Trophoblast cell (in vitro differentiated cells and primary cell): Measurements from ENCODE around the gene DEFB112.

Source experiments
- DNase-seq, 2 donors: peaks; one replicate each; pipeline ENCODE4 v3.0.0-alpha.2; 2016
- H2AFZ ChIP-seq: 2 replicates; pipeline ENCODE4 v1.6.1; 2013; ENCODE audit warnings: low read length, moderate library complexity, mild to moderate bottlenecking; ENCODE audit not compliant: insufficient read depth, poor library complexity
- H2AK5ac ChIP-seq: 2 replicates; pipeline ENCODE4 v1.6.1; 2013; ENCODE audit warnings: mild to moderate bottlenecking, low read length
- H2BK120ac ChIP-seq: 2 replicates; pipeline ENCODE4 v1.6.1; 2013; ENCODE audit warnings: low read length, mild to moderate bottlenecking, moderate library complexity; ENCODE audit not compliant: insufficient read depth, poor library complexity
- H2BK12ac ChIP-seq: 2 replicates; pipeline ENCODE4 v1.6.1; 2013; ENCODE audit warnings: mild to moderate bottlenecking, low read length, moderate library complexity
- H2BK5ac ChIP-seq: 2 replicates; pipeline ENCODE4 v1.6.1; 2013; ENCODE audit warnings: low read length, low read depth, moderate library complexity, mild to moderate bottlenecking; ENCODE audit not compliant: poor library complexity
- H3K14ac ChIP-seq: 2 replicates; pipeline ENCODE4 v1.6.1; 2013; ENCODE audit warnings: mild to moderate bottlenecking, low read length
- H3K18ac ChIP-seq: 2 replicates; pipeline ENCODE4 v1.6.1; 2013; ENCODE audit warnings: mild to moderate bottlenecking, low read length
- H3K23ac ChIP-seq: 2 replicates; pipeline ENCODE4 v1.6.1; 2013; ENCODE audit warnings: low read length
- H3K27ac ChIP-seq: 2 replicates; pipeline ENCODE4 v1.5.1; 2013; ENCODE audit warnings: low read depth, mild to moderate bottlenecking, inconsistent platforms, low read length, moderate library complexity
- H3K27me3 ChIP-seq: 2 replicates; pipeline ENCODE4 v1.6.1; 2013; ENCODE audit warnings: inconsistent platforms, mild to moderate bottlenecking, low read length, moderate library complexity; ENCODE audit not compliant: insufficient read depth
- H3K36me3 ChIP-seq, 2 experiments: 1 replicate in 1 of 2; 2 replicates in 1 of 2; pipeline ENCODE4 v1.6.1; 2013; ENCODE audit warnings: low read length in 2 of 2, mild to moderate bottlenecking in 2 of 2, moderate library complexity in 1 of 2; ENCODE audit not compliant: insufficient read depth in 2 of 2, control insufficient read depth in 1 of 2
- H3K4ac ChIP-seq: 2 replicates; pipeline ENCODE4 v1.6.1; 2013; ENCODE audit warnings: low read depth, mild to moderate bottlenecking, low read length, moderate library complexity
- H3K4me1 ChIP-seq, 2 experiments: 1 replicate in 1 of 2; 2 replicates in 1 of 2; pipeline ENCODE4 v1.6.1; 2013; ENCODE audit warnings: low read length in 2 of 2, mild to moderate bottlenecking in 2 of 2, moderate library complexity in 1 of 2; ENCODE audit not compliant: insufficient read depth in 2 of 2, control insufficient read depth in 1 of 2
- H3K4me2 ChIP-seq: 2 replicates; pipeline ENCODE4 v1.6.1; 2013; ENCODE audit warnings: inconsistent platforms, mild to moderate bottlenecking, low read length, moderate library complexity
- H3K4me3 ChIP-seq: 2 replicates; pipeline ENCODE4 v1.5.1; 2013; ENCODE audit warnings: mild to moderate bottlenecking, low read depth, low read length, inconsistent platforms
- H3K79me1 ChIP-seq: one replicate; pipeline ENCODE4 v1.6.1; 2013; ENCODE audit warnings: low read length
- H3K79me2 ChIP-seq: 2 replicates; pipeline ENCODE4 v1.6.1; 2013; ENCODE audit warnings: low read length, mild to moderate bottlenecking; ENCODE audit not compliant: control insufficient read depth, insufficient read depth, poor library complexity
- H3K9ac ChIP-seq: 2 replicates; pipeline ENCODE4 v1.6.1; 2013; ENCODE audit warnings: mild to moderate bottlenecking, low read length
- H3K9me3 ChIP-seq: 2 replicates; pipeline ENCODE4 v1.6.1; 2013; ENCODE audit warnings: low read depth, mild to moderate bottlenecking, control low read depth, inconsistent platforms, low read length; ENCODE audit not compliant: insufficient read depth
- H4K12ac ChIP-seq: 2 replicates; pipeline ENCODE4 v1.6.1; 2013; ENCODE audit warnings: low read depth, mild to moderate bottlenecking, low read length, moderate library complexity
- H4K8ac ChIP-seq: 2 replicates; pipeline ENCODE4 v1.6.1; 2013; ENCODE audit warnings: low read depth, mild to moderate bottlenecking, low read length, moderate library complexity
- H4K91ac ChIP-seq: one replicate; pipeline ENCODE4 v1.6.1; 2013; ENCODE audit warnings: low read depth, mild to moderate bottlenecking, low read length, moderate library complexity
- whole genome bisulfite sequencing: extraction: QIAGEN DNeasy Blood & Tissue Kit; methylation state at CpG from one replicate; pipeline ENCODE4 v1.1.7; 2013; ENCODE audit warnings: missing lambda C conversion rate; ENCODE audit not compliant: insufficient read length, insufficient coverage; ENCODE audit errors: extremely low coverage; 5-methylcytosine and 5-hydroxymethylcytosine counted together

The DEFB112 gene

GRCh38 chr6:50093938-50094272 is 44.2 kb upstream of the DEFB112 start:
- Histone ChIP-seq H3K79me1 (no peaks in the 10 kb centered on the region), H3K4me3 (no peak overlapping the region), H3K27me3 (no peaks in the 10 kb centered on the region), H2AFZ (no peak overlapping the region), H4K8ac (no peak overlapping the region), H3K9me3 (no peaks in the 10 kb centered on the region), H4K12ac (no peak overlapping the region), H3K4ac (no peak overlapping the region), H4K91ac (no peak overlapping the region), H3K27ac (no peak overlapping the region), H3K9ac (no peak overlapping the region), H3K4me2 (no peak overlapping the region), H2AK5ac (no peak overlapping the region), H2BK5ac (no peak overlapping the region), H3K4me1 (peaks cover 0 to 2% of the 10 kb centered on the region in 2 experiments), H2BK12ac (no peak overlapping the region), H3K79me2 (no peaks in the 10 kb centered on the region), H2BK120ac (no peak overlapping the region), H3K18ac (no peak overlapping the region), H3K14ac (no peak overlapping the region), H3K23ac (no peak overlapping the region), H3K36me3 (no peaks in the 10 kb centered on the region)
- DNase-seq, result no peak
- no CpG with 5 or more reads among the region's 1 CpG for WGBS

- H3K9ac ChIP-seq, result no peak overlapping the region
- H2AFZ ChIP-seq, result no peak overlapping the region
- no peak overlapping the region for H2AK5ac ChIP-seq
- DNase-seq, result peak in 1 of 2 donors; percentile 8
- WGBS, result no CpG with 5 or more reads among the region's 7 CpGs
- H2BK12ac ChIP-seq, result no peak overlapping the region
- H2BK5ac ChIP-seq, result no peak overlapping the region
- H3K79me2 ChIP-seq, result no peaks in the 10 kb centered on the region
- H3K79me1 ChIP-seq, result no peaks in the 10 kb centered on the region
- no peaks in the 10 kb centered on the region for H3K36me3 ChIP-seq
- no peak overlapping the region for H4K8ac ChIP-seq
- no peaks in the 10 kb centered on the region for H3K9me3 ChIP-seq
- H4K12ac ChIP-seq, result no peak overlapping the region
- H3K23ac ChIP-seq, result no peak overlapping the region
- no peak overlapping the region for H3K27ac ChIP-seq
- H3K4me1 ChIP-seq, result peaks cover 0 to 2% of the 10 kb centered on the region in 2 experiments
- no peak overlapping the region for H3K4ac ChIP-seq
- H2BK120ac ChIP-seq, result no peak overlapping the region
- H3K4me2 ChIP-seq, result no peak overlapping the region
- no peak overlapping the region for H3K18ac ChIP-seq
- H3K4me3 ChIP-seq, result no peak overlapping the region
- H4K91ac ChIP-seq, result no peak overlapping the region
- no peak overlapping the region for H3K14ac ChIP-seq
- no peaks in the 10 kb centered on the region for H3K27me3 ChIP-seq
These were observed 43.6 kb upstream of the DEFB112 start for GRCh38 chr6:50093116-50093937.

GRCh38 chr6:50091641-50092040 is 41.9 kb upstream of the DEFB112 start:
- no CpG with 5 or more reads among the region's 1 CpG for WGBS
- no peak overlapping the region for H2BK120ac ChIP-seq
- DNase-seq, result no peak

GRCh38 chr6:50089911-50090310 is 40.2 kb upstream of the DEFB112 start:
- no peaks in the 10 kb centered on the region for H3K4me1 ChIP-seq
- no peaks in the 10 kb centered on the region for H3K79me1 ChIP-seq
- DNase-seq, result no peak
- H3K4me2 ChIP-seq, result no peak overlapping the region
- H2BK12ac ChIP-seq, result no peak overlapping the region
- H3K9ac ChIP-seq, result no peak overlapping the region
- no peak overlapping the region for H4K8ac ChIP-seq
- no peak overlapping the region for H3K18ac ChIP-seq
- no peak overlapping the region for H2AFZ ChIP-seq
- H2BK5ac ChIP-seq, result no peak overlapping the region
- H3K9me3 ChIP-seq, result no peaks in the 10 kb centered on the region
- no peak overlapping the region for H3K27ac ChIP-seq
- no peak overlapping the region for H4K91ac ChIP-seq
- no peak overlapping the region for H3K14ac ChIP-seq
- H2BK120ac ChIP-seq, result no peak overlapping the region
- no peak overlapping the region for H3K4ac ChIP-seq
- no peaks in the 10 kb centered on the region for H3K36me3 ChIP-seq
- no peaks in the 10 kb centered on the region for H3K27me3 ChIP-seq
- no peaks in the 10 kb centered on the region for H3K79me2 ChIP-seq
- no peak overlapping the region for H3K23ac ChIP-seq
- no peak overlapping the region for H3K4me3 ChIP-seq
- WGBS, result no CpG with 5 or more reads among the region's 2 CpGs
- no peak overlapping the region for H2AK5ac ChIP-seq
- no peak overlapping the region for H4K12ac ChIP-seq

More at GRCh38 chr6:50091641-50092040, 41.9 kb upstream of the DEFB112 start:
- Histone ChIP-seq H4K12ac (no peak overlapping the region), H2AFZ (no peak overlapping the region), H3K79me1 (no peaks in the 10 kb centered on the region), H3K14ac (no peak overlapping the region), H3K79me2 (no peaks in the 10 kb centered on the region), H4K8ac (no peak overlapping the region), H2BK5ac (no peak overlapping the region), H3K27ac (no peak overlapping the region), H3K4me2 (no peak overlapping the region), H2AK5ac (no peak overlapping the region), H3K4ac (no peak overlapping the region), H3K9me3 (no peaks in the 10 kb centered on the region), H3K4me3 (no peak overlapping the region), H3K4me1 (no peaks in the 10 kb centered on the region), H3K36me3 (no peaks in the 10 kb centered on the region), H2BK12ac (no peak overlapping the region), H3K9ac (no peak overlapping the region), H3K18ac (no peak overlapping the region), H3K23ac (no peak overlapping the region), H3K27me3 (no peaks in the 10 kb centered on the region), H4K91ac (no peak overlapping the region)
